22Rv1 (cell line): ENCODE results near the gene CD302.
"Not testable (repeated sequence)": the region's sequence is repeated elsewhere in the genome, so short reads cannot be mapped to it uniquely, and the experiment has no call there.

Source experiments
- H3K27ac ChIP-seq: fragments of 450-650 bp; 2 replicates; pipeline ENCODE4 v1.5.1; 2017
- ZFX ChIP-seq: fragments of 450-650 bp; IDR thresholded peaks from 2 replicates; pipeline ENCODE4 v1.6.1; 2017; ENCODE audit warnings: antibody characterized with exemption, borderline replicate concordance
- TF ChIP-seq, protein P1 (sequence below): fragments of 450-650 bp; IDR thresholded peaks from 2 replicates; pipeline ENCODE4 v1.5.1; 2017; ENCODE audit warnings: mild to moderate bottlenecking

The CD302 gene

DNA sequence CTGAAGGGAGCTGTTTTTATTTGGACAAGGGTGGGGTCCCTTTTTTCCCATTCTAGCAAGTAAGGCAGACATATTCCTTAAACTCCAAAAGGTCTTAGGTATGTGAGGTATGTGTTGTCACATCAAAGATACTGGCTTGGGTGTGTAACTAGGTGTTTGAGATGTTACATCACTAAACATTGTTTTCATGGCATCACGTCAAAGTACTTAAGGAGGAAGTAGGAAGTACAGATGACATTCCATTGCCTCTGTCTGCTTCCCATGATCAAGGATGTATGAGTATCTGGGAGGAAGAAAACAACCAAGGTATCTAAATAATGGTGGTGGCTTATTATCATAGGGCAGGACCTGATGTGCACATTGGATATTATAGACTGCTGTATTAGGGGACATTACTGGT is 39.3 kb downstream of the CD302 start:
- TF ChIP-seq ZFX, result no peak
- TF ChIP-seq, protein P1, sequence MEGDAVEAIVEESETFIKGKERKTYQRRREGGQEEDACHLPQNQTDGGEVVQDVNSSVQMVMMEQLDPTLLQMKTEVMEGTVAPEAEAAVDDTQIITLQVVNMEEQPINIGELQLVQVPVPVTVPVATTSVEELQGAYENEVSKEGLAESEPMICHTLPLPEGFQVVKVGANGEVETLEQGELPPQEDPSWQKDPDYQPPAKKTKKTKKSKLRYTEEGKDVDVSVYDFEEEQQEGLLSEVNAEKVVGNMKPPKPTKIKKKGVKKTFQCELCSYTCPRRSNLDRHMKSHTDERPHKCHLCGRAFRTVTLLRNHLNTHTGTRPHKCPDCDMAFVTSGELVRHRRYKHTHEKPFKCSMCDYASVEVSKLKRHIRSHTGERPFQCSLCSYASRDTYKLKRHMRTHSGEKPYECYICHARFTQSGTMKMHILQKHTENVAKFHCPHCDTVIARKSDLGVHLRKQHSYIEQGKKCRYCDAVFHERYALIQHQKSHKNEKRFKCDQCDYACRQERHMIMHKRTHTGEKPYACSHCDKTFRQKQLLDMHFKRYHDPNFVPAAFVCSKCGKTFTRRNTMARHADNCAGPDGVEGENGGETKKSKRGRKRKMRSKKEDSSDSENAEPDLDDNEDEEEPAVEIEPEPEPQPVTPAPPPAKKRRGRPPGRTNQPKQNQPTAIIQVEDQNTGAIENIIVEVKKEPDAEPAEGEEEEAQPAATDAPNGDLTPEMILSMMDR, result no peak
- H3K27ac ChIP-seq, result no peak overlapping the region

DNA sequence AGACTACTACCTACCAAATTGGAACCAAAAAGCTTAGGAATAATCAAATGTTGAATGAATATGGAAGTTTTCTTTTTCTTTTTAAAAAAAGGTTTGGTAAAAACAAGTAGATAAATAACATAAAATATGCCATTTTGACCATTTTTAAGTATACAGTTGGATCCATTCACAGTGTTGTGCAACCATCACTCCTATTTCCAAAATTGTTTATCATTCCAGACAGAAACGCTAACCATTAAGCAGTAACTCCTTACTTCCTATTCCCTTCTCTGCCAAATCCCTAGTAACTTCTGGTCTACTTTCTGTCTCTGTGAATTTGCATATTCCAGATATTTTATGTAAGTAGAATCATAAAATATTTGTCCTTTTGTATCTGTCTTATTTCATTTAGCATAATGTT is 39.8 kb downstream of the CD302 start:
- H3K27ac ChIP-seq, result no peak overlapping the region
- TF ChIP-seq, protein P1, result no peak
- TF ChIP-seq ZFX, result no peak

DNA sequence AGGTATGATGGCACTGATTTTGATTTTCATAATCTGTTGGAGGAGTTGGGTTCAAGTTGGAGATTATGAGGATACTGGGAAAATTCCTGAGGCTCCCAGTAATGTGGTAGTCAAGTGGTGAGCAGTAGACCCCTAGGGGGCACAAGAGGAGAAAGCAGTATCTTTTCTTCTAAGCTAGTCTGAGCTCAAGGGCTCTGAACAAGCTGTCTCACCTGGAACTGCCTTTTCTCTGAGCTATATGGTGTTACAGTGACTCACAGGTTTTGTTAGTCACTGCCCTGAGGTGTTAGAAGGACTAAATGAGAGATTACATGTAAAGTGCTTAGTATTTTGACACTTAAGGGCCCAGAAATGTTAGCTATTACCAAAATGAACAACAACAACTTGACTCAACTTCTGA is 42.2 kb downstream of the CD302 start:
- H3K27ac ChIP-seq, result no peak overlapping the region
- TF ChIP-seq, protein P1, result no peak
- no peak for TF ChIP-seq ZFX

DNA sequence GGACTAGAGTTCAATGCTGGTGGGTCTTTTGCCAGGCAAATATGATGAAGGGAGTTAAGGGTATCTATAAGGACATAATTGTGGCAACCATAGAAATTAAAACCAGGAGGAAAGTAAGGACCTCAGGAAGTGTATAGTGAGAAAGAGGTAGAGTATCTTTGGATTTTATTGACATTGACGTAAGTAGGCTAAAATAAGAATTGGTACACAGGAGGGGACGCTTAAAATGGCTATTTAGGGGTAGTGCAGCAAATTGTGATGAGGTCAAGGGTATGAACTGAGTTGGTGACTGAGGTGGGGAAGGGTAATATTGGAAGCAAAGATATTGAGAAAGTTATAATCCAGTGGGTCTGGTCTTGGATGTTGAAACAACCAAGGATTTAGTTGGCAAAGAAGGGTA is 43.0 kb downstream of the CD302 start:
- no peak for TF ChIP-seq ZFX
- TF ChIP-seq, protein P1, result no peak
- H3K27ac ChIP-seq, result no peak overlapping the region

DNA sequence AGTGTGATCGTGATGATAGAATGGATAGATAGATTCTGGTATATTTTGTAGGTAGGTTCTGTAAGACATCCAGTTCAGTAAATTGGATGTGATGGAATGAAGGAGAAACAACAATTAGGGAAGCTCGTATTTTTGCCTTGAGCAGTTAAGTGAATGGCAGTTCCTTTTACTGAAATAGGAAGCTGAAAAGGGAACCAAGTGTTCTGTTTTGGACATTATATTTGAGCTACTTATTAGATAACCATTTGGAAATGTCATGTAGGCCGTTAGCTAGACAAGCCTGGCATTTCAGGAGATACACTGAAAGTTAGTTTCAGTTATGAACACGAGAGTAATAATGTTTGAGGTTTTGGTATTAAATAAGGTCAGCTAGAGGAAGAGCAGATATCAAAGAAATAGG is 44.2 kb downstream of the CD302 start:
- TF ChIP-seq ZFX, result no peak
- TF ChIP-seq, protein P1, result no peak
- no peak overlapping the region for H3K27ac ChIP-seq

DNA sequence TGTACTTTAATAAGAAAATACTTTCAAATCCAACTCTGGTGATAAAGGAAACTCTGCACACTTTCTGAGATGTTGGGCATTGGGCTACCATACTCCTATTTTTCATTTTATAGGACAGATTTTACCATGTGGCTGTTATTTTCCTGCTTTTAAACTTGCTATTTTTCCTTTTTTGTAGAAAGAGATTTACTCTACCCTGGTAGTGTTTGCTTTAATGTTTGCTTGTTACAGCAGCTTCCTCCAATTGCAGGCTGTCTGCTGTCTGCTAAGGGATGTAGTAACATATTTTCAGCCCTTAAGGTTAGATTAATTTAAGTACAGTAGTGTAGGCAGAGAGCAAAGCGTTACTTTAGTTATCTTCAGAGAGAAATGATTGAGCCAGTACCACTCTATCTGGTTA is 47.1 kb downstream of the CD302 start:
- no peak for TF ChIP-seq ZFX
- TF ChIP-seq, protein P1, result no peak

DNA sequence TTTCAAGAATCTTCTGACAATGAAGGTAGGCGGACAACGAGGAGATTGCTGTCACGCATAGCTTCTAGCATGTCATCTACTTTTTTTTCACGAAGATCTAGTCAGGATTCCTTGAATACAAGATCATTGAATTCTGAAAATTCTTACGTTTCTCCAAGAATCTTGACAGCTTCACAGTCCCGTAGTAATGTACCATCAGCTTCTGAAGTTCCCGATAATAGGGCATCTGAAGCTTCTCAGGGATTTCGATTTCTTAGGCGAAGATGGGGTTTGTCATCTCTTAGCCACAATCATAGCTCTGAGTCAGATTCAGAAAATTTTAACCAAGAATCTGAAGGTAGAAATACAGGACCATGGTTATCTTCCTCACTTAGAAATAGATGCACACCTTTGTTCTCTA is 49.9 kb downstream of the CD302 start:
- TF ChIP-seq ZFX, result no peak
- TF ChIP-seq, protein P1, result no peak

More for the DNA sequence above, 47.1 kb downstream of the CD302 start:
- H3K27ac ChIP-seq, result no peak overlapping the region

DNA sequence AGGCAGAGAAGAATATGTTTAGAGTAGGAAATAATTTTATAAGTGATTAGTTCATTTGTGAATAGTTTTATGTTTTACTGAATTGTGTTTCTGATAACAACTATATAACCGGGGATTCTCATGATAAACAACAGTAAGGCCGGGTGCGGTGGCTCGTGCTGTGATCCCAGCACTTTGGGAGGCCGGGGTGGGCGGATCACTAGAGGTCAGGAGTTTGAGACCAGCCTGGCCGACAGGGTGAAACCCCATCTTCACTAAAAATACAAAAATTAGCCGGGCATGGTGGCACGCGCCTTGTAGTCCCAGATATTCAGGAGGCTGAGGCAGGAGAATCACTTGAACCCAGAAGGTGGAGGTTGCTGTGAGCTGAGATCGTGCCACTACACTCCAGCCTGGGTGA is 52.8 kb downstream of the CD302 start:
- not testable (repeated sequence) for H3K27ac ChIP-seq

More for the DNA sequence above, 49.9 kb downstream of the CD302 start:
- no peak overlapping the region for H3K27ac ChIP-seq
